ENCODE measurements around the gene PAM. TPM values are rescaled to one million over a fixed set of nuclear protein-coding genes. Genes with fewer than 3 reads are reported as not detected.

PAM gene
- total RNA-seq, 6 experiments from 2014 or later: 10.9 to 22.7 (median 16.8) TPM

- no peaks in the 10 kb centered on the region for H3K36me3 ChIP-seq
- H3K4me3 ChIP-seq: no peak overlapping the region
- H3K4me1 ChIP-seq: no peaks in the 10 kb centered on the region
- no peaks in the 10 kb centered on the region for H3K9me3 ChIP-seq
- no peak for TF ChIP-seq CTCF (IDR thresholded peaks at IDR 0.05)
- TF ChIP-seq POLR2A (IDR thresholded peaks at IDR 0.05): no peak
- DNase-seq (no peak), ATAC-seq (no peak)
- H3K27ac ChIP-seq: no peak overlapping the region
- WGBS (ENCODE audit: insufficient coverage, low coverage, low lambda C conversion rate, missing lambda C conversion rate): 67% methylated on average over 3 of the region's 3 CpGs
- intact Hi-C loops (cut with DNase I): no loop called here
- H3K27me3 ChIP-seq: no peaks in the 10 kb centered on the region
Measured at GRCh38 chr5:102974177-102974576, 219.1 kb downstream of the PAM start.

GRCh38 chr5:102975045-102975444 lies 219.9 kb downstream of the PAM start:
- ATAC-seq: no peak
- intact Hi-C loops (cut with DNase I): no loop called here

GRCh38 chr5:102975457-102976182 lies 220.5 kb downstream of the PAM start:
- ATAC-seq: no peak
- no peak overlapping the region for H3K4me3 ChIP-seq
- H3K27me3 ChIP-seq: no peaks in the 10 kb centered on the region

More at GRCh38 chr5:102975045-102975444, 219.9 kb downstream of the PAM start:
- Histone ChIP-seq H3K4me1 (no peaks in the 10 kb centered on the region), H3K36me3 (no peaks in the 10 kb centered on the region), H3K9me3 (no peaks in the 10 kb centered on the region), H3K27me3 (no peaks in the 10 kb centered on the region), H3K4me3 (no peak overlapping the region), H3K27ac (no peak overlapping the region)
- WGBS (ENCODE audit: insufficient coverage, low coverage, low lambda C conversion rate, missing lambda C conversion rate): 86% methylated on average over 4 of the region's 4 CpGs
- no peak for TF ChIP-seq POLR2A (IDR thresholded peaks at IDR 0.05)
- TF ChIP-seq CTCF (IDR thresholded peaks at IDR 0.05): no peak
- DNase-seq: no peak

GRCh38 chr5:102981957-102982635 lies 227.0 kb downstream of the PAM start:
- Histone ChIP-seq H3K4me3 (no peak overlapping the region), H3K27ac (no peak overlapping the region), H3K9me3 (no peaks in the 10 kb centered on the region), H3K27me3 (no peaks in the 10 kb centered on the region), H3K4me1 (no peaks in the 10 kb centered on the region), H3K36me3 (no peaks in the 10 kb centered on the region)
- no peak for DNase-seq
- 100% methylated on average over 1 of the region's 3 CpGs for WGBS (ENCODE audit: insufficient coverage, low coverage, low lambda C conversion rate, missing lambda C conversion rate)
- TF ChIP-seq CTCF (IDR thresholded peaks at IDR 0.05): no peak
- TF ChIP-seq POLR2A (IDR thresholded peaks at IDR 0.05): no peak
- intact Hi-C loops (cut with DNase I): no loop called here
- no peak for ATAC-seq

More at GRCh38 chr5:102975457-102976182, 220.5 kb downstream of the PAM start:
- Histone ChIP-seq H3K36me3 (no peaks in the 10 kb centered on the region), H3K4me1 (no peaks in the 10 kb centered on the region), H3K9me3 (no peaks in the 10 kb centered on the region), H3K27ac (no peak overlapping the region)
- WGBS (ENCODE audit: insufficient coverage, low coverage, low lambda C conversion rate, missing lambda C conversion rate): 67% methylated on average over 3 of the region's 3 CpGs
- intact Hi-C loops (cut with DNase I): no loop called here
- TF ChIP-seq POLR2A (IDR thresholded peaks at IDR 0.05) (no peak), CTCF (IDR thresholded peaks at IDR 0.05) (no peak)
- DNase-seq: no peak
